ENCODE results near the gene TLCD5. TPM values are rescaled to one million over a fixed set of nuclear protein-coding genes. Genes with fewer than 3 reads are reported as not detected.

Gene TLCD5
- total RNA-seq: 4.4 and 5.9 TPM in 2 replicates

GRCh38 chr11:120324932-120325810, at the start of gene TLCD5:
TSS of gene TLCD5 (plus strand) at chr11:120325299. CDS start at chr11:120327442, 2,143 bp downstream.

GRCh38 chr11:120335908-120336640, 11.0 kb downstream of the TLCD5 start, which contains the start of gene ARHGEF12:
TSS of gene ARHGEF12 (plus strand) at chr11:120336413. CDS start at chr11:120337244, 831 bp downstream.

Small RNA genes lying within 50 kb of the gene (small RNA-seq; reads per million reads assigned to genes)
- gene RF00100: 691 reads per million, percentile 99 among the genes with 10 or more reads in this experiment

Other genes starting within 250 kb of the TLCD5 start
- 90.3 and 326 TPM in 2 replicates for gene TRIM29, start 187.2 kb upstream of the TLCD5 start, total RNA-seq
- 3.1 and 9.9 TPM in 2 replicates for gene OAF, start 114.3 kb upstream of the TLCD5 start, total RNA-seq
- 0.22 and 0.39 TPM in 2 replicates for gene POU2F3, start 85.2 kb upstream of the TLCD5 start, total RNA-seq
- 57.2 and 74.2 TPM in 2 replicates for gene ARHGEF12, start 11.1 kb downstream of the TLCD5 start, total RNA-seq
- not detected in 2 replicates for gene GRIK4, start 186.4 kb downstream of the TLCD5 start, total RNA-seq

Data from placental epithelial cell (primary cell).